Stomach (tissue), 4 donors: Measurements from ENCODE around the gene NRIP2.

Experiments used
- CTCF ChIP-seq, 7 experiments: fragments of 450-650 bp in 4 of 7; fragments of 200-600 bp in 3 of 7; sonication (generic) in 3 of 7; IDR thresholded peaks; one replicate each; pipeline ENCODE4 v1.5.1; 2016 to 2019; ENCODE audit warnings: antibody characterized with exemption in 7 of 7, control low read depth in 2 of 7, mild to moderate bottlenecking in 1 of 7
- EP300 ChIP-seq: sonication (generic); formaldehyde crosslinking; IDR thresholded peaks from one replicate; pipeline ENCODE4 v1.6.1; 2017; ENCODE audit warnings: antibody characterized with exemption
- POLR2A ChIP-seq, 4 donors: fragments of 450-650 bp; IDR thresholded peaks; one replicate each; pipeline ENCODE4 v1.6.1; 2016; ENCODE audit warnings: antibody characterized with exemption in 4 of 4, control low read depth in 2 of 4, mild to moderate bottlenecking in 1 of 4, moderate library complexity in 1 of 4
- POLR2AphosphoS5 ChIP-seq, 3 donors: sonication (generic); formaldehyde crosslinking; IDR thresholded peaks; one replicate each; pipeline ENCODE4 v1.6.1; 2016; ENCODE audit warnings: antibody characterized with exemption in 3 of 3

DNA sequence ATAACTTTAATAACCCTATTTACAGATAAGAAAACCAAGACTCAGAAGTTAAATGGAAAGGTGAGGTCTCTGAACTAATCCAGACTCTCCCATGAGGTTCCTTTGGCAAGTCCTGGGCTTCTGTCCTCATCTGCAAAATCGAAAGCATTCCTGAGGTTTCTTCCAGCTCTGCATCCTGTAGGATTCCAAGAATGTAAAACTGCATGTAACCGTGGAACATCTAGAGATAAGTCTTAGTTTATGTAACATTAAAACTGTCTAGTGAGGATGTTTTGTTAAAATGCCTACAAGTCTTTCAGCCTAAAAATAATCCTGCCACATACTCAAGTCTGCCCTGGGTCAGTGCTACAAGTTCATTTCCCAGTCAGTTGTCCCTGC, 29.7 kb downstream of the NRIP2 start:
- no peak for TF ChIP-seq CTCF (IDR thresholded peaks at IDR 0.05)
- TF ChIP-seq EP300: no peak
- TF ChIP-seq POLR2AphosphoS5 (IDR thresholded peaks at IDR 0.05): no peak
- TF ChIP-seq POLR2A (IDR thresholded peaks at IDR 0.05): no peak
